ENCODE data around the gene TRAPPC10. TPM values are rescaled to one million over a fixed set of nuclear protein-coding genes. Genes with fewer than 3 reads are reported as not detected.
A peak's percentile ranks its signal among the peaks of the same experiment; 100 is the strongest.

Gene TRAPPC10
- total RNA-seq, 1 donor from 2014 or later: 41.7 TPM

- peak overlapping the region; percentile 95 for H3K27ac Mint-ChIP-seq (ENCODE audit: unreplicated experiment)
Observed at GRCh38 chr21:44010429-44010828, 1.7 kb upstream of the TRAPPC10 start.

GRCh38 chr21:44011123-44011522 lies 986 bp upstream of the TRAPPC10 start:
- Mint-ChIP-seq H3K4me1 (ENCODE audit: unreplicated experiment) (peaks cover 67% of the 10 kb centered on the region), H3K36me3 (ENCODE audit: unreplicated experiment) (no peaks in the 10 kb centered on the region), H3K4me3 (ENCODE audit: unreplicated experiment) (peak overlapping the region; percentile 75), H3K9me3 (ENCODE audit: unreplicated experiment) (no peaks in the 10 kb centered on the region), H3K27ac (ENCODE audit: unreplicated experiment) (peak overlapping the region; percentile 95), H3K27me3 (ENCODE audit: unreplicated experiment) (no peaks in the 10 kb centered on the region)
- no peak for DNase-seq (ENCODE audit: extremely low spot score, unreplicated experiment)
- TF ChIP-seq, protein P1, sequence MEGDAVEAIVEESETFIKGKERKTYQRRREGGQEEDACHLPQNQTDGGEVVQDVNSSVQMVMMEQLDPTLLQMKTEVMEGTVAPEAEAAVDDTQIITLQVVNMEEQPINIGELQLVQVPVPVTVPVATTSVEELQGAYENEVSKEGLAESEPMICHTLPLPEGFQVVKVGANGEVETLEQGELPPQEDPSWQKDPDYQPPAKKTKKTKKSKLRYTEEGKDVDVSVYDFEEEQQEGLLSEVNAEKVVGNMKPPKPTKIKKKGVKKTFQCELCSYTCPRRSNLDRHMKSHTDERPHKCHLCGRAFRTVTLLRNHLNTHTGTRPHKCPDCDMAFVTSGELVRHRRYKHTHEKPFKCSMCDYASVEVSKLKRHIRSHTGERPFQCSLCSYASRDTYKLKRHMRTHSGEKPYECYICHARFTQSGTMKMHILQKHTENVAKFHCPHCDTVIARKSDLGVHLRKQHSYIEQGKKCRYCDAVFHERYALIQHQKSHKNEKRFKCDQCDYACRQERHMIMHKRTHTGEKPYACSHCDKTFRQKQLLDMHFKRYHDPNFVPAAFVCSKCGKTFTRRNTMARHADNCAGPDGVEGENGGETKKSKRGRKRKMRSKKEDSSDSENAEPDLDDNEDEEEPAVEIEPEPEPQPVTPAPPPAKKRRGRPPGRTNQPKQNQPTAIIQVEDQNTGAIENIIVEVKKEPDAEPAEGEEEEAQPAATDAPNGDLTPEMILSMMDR (IDR thresholded peaks at IDR 0.05): no peak

More at GRCh38 chr21:44010429-44010828, 1.7 kb upstream of the TRAPPC10 start:
- TF ChIP-seq, protein P1 (IDR thresholded peaks at IDR 0.05): no peak
- Mint-ChIP-seq H3K4me3 (ENCODE audit: unreplicated experiment) (peak overlapping the region; percentile 34), H3K9me3 (ENCODE audit: unreplicated experiment) (no peaks in the 10 kb centered on the region), H3K4me1 (ENCODE audit: unreplicated experiment) (peaks cover 70% of the 10 kb centered on the region), H3K27me3 (ENCODE audit: unreplicated experiment) (no peaks in the 10 kb centered on the region), H3K36me3 (ENCODE audit: unreplicated experiment) (no peaks in the 10 kb centered on the region)
- no peak for DNase-seq (ENCODE audit: extremely low spot score, unreplicated experiment)

GRCh38 chr21:44012474-44013379 lies 618 bp downstream of the TRAPPC10 start:
- H3K4me1 Mint-ChIP-seq (ENCODE audit: unreplicated experiment): peaks cover 61% of the 10 kb centered on the region
- peak overlapping the region; percentile 90 for H3K27ac Mint-ChIP-seq (ENCODE audit: unreplicated experiment)
- peak overlapping the region; percentile 84 for H3K4me3 Mint-ChIP-seq (ENCODE audit: unreplicated experiment)
- H3K27me3 Mint-ChIP-seq (ENCODE audit: unreplicated experiment): no peaks in the 10 kb centered on the region
- DNase-seq (ENCODE audit: extremely low spot score, unreplicated experiment): no peak
- H3K36me3 Mint-ChIP-seq (ENCODE audit: unreplicated experiment): no peaks in the 10 kb centered on the region
- H3K9me3 Mint-ChIP-seq (ENCODE audit: unreplicated experiment): no peaks in the 10 kb centered on the region
- TF ChIP-seq, protein P1 (IDR thresholded peaks at IDR 0.05): no peak

DNA sequence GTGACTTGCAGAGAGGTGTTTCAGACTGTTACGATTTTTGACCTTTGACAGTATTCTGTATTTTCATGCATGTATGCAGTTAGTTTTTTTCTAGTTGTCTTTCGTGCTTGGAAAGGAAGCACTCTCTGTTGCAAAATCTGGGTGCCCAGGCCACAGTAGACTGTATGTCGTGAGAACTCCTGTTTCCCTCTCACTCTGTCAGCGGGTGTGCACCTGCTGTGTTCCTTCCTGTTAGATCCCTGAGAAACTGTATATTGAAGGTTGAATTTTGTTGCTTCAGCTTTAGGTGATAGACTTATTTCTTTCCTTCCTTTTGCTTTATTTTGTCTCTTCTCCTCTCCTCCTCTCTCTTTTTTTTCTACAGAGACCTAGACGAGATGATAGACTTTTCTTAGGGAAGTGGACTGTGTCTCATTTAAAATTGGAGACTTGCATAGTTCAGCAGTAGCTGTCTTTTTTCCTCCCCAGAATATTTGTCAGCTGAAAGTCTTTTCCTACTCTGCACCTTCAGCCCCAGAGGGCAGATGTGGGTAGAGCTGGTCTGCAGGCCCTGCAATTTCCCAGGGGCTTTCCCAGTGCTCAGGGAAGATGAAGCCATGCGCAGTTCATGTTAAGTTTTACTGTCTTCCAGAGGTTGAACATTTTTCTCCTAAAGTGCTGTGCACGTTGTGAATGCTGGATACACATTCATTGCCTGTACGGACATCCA lies 1.4 kb downstream of the TRAPPC10 start:
- Mint-ChIP-seq H3K4me3 (ENCODE audit: unreplicated experiment) (peak overlapping the region; percentile 84), H3K27me3 (ENCODE audit: unreplicated experiment) (no peaks in the 10 kb centered on the region), H3K27ac (ENCODE audit: unreplicated experiment) (peak overlapping the region; percentile 90), H3K9me3 (ENCODE audit: unreplicated experiment) (no peaks in the 10 kb centered on the region), H3K4me1 (ENCODE audit: unreplicated experiment) (peaks cover 61% of the 10 kb centered on the region), H3K36me3 (ENCODE audit: unreplicated experiment) (no peaks in the 10 kb centered on the region)
- TF ChIP-seq, protein P1 (IDR thresholded peaks at IDR 0.05): no peak
- no peak for DNase-seq (ENCODE audit: extremely low spot score, unreplicated experiment)

DNA sequence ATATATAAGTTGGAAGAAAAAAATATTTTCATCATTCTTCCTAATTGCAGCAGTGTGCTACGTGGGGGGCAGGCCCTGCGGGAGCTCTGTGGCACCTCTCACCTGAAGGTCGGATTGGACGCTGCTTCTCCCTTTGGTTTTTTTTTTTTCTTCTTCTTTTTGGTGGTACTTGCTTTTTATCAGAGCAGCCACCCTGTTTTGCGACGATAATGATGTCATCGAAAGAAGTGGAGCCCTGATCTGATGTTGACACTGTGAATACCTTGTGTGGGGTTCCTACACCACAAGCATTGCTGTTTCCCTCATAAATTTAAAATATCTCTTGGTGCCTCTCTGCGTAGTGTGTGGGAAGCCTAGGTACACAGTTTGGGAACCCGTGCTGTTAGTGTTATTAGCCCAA lies 5.5 kb downstream of the TRAPPC10 start:
- H3K27me3 Mint-ChIP-seq (ENCODE audit: unreplicated experiment): no peaks in the 10 kb centered on the region
- no peaks in the 10 kb centered on the region for H3K36me3 Mint-ChIP-seq (ENCODE audit: unreplicated experiment)
- no peaks in the 10 kb centered on the region for H3K9me3 Mint-ChIP-seq (ENCODE audit: unreplicated experiment)
- H3K27ac Mint-ChIP-seq (ENCODE audit: unreplicated experiment): no peak overlapping the region
- TF ChIP-seq, protein P1 (IDR thresholded peaks at IDR 0.05): no peak
- H3K4me1 Mint-ChIP-seq (ENCODE audit: unreplicated experiment): peaks cover 56% of the 10 kb centered on the region
- DNase-seq (ENCODE audit: extremely low spot score, unreplicated experiment): no peak
- H3K4me3 Mint-ChIP-seq (ENCODE audit: unreplicated experiment): no peak overlapping the region
